HepG2 (cell line): ENCODE data around the gene CAPN11. TPM values are rescaled to one million over a fixed set of nuclear protein-coding genes. Genes with fewer than 3 reads are reported as not detected.

Experiments used
- ELF3 ChIP-seq: IDR thresholded peaks from 2 replicates; pipeline ENCODE4 v1.6.1; 2016; ENCODE audit warnings: missing genetic modification reagents, missing compliant biosample characterization
- GTF3A ChIP-seq: sonication (generic); formaldehyde crosslinking; conservative IDR thresholded peaks from 2 replicates; pipeline ENCODE4 v1.4.0; 2020; ENCODE audit warnings: mild to moderate bottlenecking, missing genetic modification reagents
- HOXA3 ChIP-seq: sonication (generic); formaldehyde crosslinking; IDR thresholded peaks from 2 replicates; pipeline ENCODE4 v1.5.0; 2020; ENCODE audit warnings: missing genetic modification reagents
- HOXA9 ChIP-seq: sonication (generic); formaldehyde crosslinking; IDR thresholded peaks from 2 replicates; pipeline ENCODE4 v1.8.1; 2022; ENCODE audit warnings: missing genetic modification reagents, mild to moderate bottlenecking, moderate library complexity, borderline replicate concordance
- RARG ChIP-seq: sonication (generic); formaldehyde crosslinking; IDR thresholded peaks from 2 replicates; pipeline ENCODE4 v1.4.0; 2020; ENCODE audit warnings: low read depth, mild to moderate bottlenecking, missing genetic modification reagents
- SNRNP70 ChIP-seq: fragments of 200-400 bp; formaldehyde crosslinking; IDR thresholded peaks from 2 replicates; pipeline ENCODE4 v1.6.1; 2017; ENCODE audit warnings: mild to moderate bottlenecking, low read depth, low read length, moderate library complexity
- SP1 ChIP-seq, 2 experiments: fragments of 450-650 bp in 1 of 2; sonication (generic) in 1 of 2; formaldehyde crosslinking in 1 of 2; IDR thresholded peaks; 2 replicates each; pipeline versions ENCODE4 v1.4.0 to v1.6.1; 2016 to 2020; ENCODE audit warnings: missing genetic modification reagents in 1 of 2
- SRY ChIP-seq: sonication (generic); formaldehyde crosslinking; IDR thresholded peaks from 2 replicates; pipeline ENCODE4 v1.8.0; 2022; ENCODE audit warnings: mild to moderate bottlenecking, missing genetic modification reagents
- TBX3 ChIP-seq: fragments of 450-650 bp; IDR thresholded peaks from 2 replicates; pipeline ENCODE4 v1.6.1; 2017; ENCODE audit warnings: antibody characterized with exemption, mild to moderate bottlenecking, inconsistent platforms, borderline replicate concordance
- ZIK1 ChIP-seq: sonication (generic); formaldehyde crosslinking; IDR thresholded peaks from 2 replicates; pipeline ENCODE4 v1.5.0; 2020; ENCODE audit warnings: mild to moderate bottlenecking, low read depth, missing genetic modification reagents, borderline replicate concordance
- ZKSCAN8 ChIP-seq: IDR thresholded peaks from 2 replicates; pipeline ENCODE4 v1.6.1; 2016; ENCODE audit warnings: borderline replicate concordance, missing genetic modification reagents, missing compliant biosample characterization
- ZNF331 ChIP-seq: sonication (generic); formaldehyde crosslinking; IDR thresholded peaks from 2 replicates; pipeline ENCODE4 v1.4.0; 2020; ENCODE audit warnings: missing genetic modification reagents
- ZNF563 ChIP-seq: sonication (generic); formaldehyde crosslinking; IDR thresholded peaks from 2 replicates; pipeline ENCODE4 v1.8.0; 2022; ENCODE audit warnings: mild to moderate bottlenecking, moderate library complexity, missing genetic modification reagents
- ZNF629 ChIP-seq: sonication (generic); formaldehyde crosslinking; conservative IDR thresholded peaks from 2 replicates; pipeline ENCODE4 v1.5.0; 2020; ENCODE audit warnings: missing genetic modification reagents
- ZZZ3 ChIP-seq: sonication (generic); formaldehyde crosslinking; IDR thresholded peaks from 2 replicates; pipeline ENCODE4 v1.4.0; 2020; ENCODE audit warnings: missing genetic modification reagents, mild to moderate bottlenecking, borderline replicate concordance
- polyA plus RNA-seq, 8 experiments: library from polyadenylated mRNA; depleted of rRNA in 3 of 8; stranded (reverse) in 7 of 8; unstranded in 1 of 8; fragments of >200 nt; fragmentation: Illumina TruSeq in 4 of 8; extraction: Trizol in 4 of 8; gene quantifications; 2 replicates each; pipeline versions ENCODE4 v1.2.1 to v1.2.3, GENCODE V29; 2011 to 2016; ENCODE audit warnings: low read depth in 4 of 8, missing spikeins in 1 of 8, mixed read lengths in 1 of 8; ENCODE audit not compliant: insufficient read depth in 1 of 8
- total RNA-seq, 5 experiments: library from RNA; depleted of rRNA; stranded (reverse); fragments of >200 nt; fragmentation: Illumina TruSeq; extraction: Trizol; gene quantifications; 2 replicates each; pipeline ENCODE4 v1.2.3, GENCODE V29; 2016; ENCODE audit warnings: low read depth in 1 of 5
- TF ChIP-seq, protein P1 (sequence below): IDR thresholded peaks from 2 replicates; pipeline ENCODE4 v1.6.1; 2016; ENCODE audit warnings: low read depth, control low read depth
- TF ChIP-seq, protein P2 (sequence below): sonication (generic); formaldehyde crosslinking; IDR thresholded peaks from 2 replicates; pipeline ENCODE4 v1.4.0; 2020; ENCODE audit warnings: low read depth, missing genetic modification reagents
- TF ChIP-seq, protein P3 (sequence below): sonication (generic); formaldehyde crosslinking; IDR thresholded peaks from 2 replicates; pipeline ENCODE4 v1.4.0; 2020; ENCODE audit warnings: missing genetic modification reagents
- TF ChIP-seq, protein P4 (sequence below): sonication (generic); formaldehyde crosslinking; IDR thresholded peaks from 2 replicates; pipeline ENCODE4 v1.8.0; 2022; ENCODE audit warnings: missing genetic modification reagents, mild to moderate bottlenecking, inconsistent platforms, borderline replicate concordance

The CAPN11 gene
- total and polyA plus RNA-seq, 2 of the 13 experiments (the other 11 are each of a cell fraction or from before 2014, with no cell fraction given), result 0.07 to 0.11 TPM

DNA sequence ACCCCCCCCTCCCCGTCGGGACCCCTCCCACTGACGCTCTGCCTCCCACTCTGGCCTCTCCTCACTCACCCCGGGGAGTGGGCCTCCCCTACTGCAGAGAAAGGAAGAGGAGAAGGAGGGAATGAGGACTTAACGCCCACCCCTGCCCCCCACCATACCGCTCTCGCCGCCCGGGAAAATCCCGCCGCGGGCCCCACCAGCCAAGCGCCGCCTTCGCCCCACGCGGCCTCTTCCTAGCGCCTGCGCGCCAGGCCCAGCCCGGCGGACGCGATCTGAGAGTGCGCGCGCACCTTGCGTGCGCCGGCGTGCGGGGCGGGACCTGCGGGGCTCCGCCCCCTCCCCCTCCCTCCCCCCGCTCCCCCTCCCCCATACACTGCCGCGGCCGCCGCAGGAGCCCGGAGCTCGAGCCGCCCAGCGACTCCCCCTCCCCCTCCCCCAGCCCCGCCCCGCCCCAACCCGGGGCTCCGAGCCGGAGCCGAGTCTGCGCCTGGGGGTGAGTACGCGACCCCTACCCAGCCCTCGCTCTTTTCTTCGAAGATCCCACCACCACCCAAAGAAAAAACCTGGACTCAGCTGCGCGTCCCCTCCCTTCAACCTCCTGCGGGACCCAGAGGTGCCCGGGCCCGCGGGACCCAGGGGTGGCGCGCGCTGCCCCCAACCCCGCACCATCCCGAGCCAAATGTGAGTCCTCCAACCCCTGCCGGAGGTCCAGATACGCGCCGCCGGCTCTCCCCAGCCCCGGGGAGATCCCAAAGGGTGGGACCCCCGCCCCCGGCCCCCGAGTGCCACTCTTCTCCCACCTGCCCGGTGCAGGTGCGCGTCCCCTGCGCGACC lies 31.2 kb upstream of the CAPN11 start, which contains the start of the genes MRPL14 and TMEM63B (continued):
- TF ChIP-seq, protein P1, sequence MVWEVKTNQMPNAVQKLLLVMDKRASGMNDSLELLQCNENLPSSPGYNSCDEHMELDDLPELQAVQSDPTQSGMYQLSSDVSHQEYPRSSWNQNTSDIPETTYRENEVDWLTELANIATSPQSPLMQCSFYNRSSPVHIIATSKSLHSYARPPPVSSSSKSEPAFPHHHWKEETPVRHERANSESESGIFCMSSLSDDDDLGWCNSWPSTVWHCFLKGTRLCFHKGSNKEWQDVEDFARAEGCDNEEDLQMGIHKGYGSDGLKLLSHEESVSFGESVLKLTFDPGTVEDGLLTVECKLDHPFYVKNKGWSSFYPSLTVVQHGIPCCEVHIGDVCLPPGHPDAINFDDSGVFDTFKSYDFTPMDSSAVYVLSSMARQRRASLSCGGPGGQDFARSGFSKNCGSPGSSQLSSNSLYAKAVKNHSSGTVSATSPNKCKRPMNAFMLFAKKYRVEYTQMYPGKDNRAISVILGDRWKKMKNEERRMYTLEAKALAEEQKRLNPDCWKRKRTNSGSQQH (CRISPR knock-in tag), result peak; percentile 67; the same call in 1 of the 2 replicates
- peak; percentile 13; the same call in 1 of the 2 replicates for TF ChIP-seq SRY (CRISPR knock-in tag)
- TF ChIP-seq, protein P2, sequence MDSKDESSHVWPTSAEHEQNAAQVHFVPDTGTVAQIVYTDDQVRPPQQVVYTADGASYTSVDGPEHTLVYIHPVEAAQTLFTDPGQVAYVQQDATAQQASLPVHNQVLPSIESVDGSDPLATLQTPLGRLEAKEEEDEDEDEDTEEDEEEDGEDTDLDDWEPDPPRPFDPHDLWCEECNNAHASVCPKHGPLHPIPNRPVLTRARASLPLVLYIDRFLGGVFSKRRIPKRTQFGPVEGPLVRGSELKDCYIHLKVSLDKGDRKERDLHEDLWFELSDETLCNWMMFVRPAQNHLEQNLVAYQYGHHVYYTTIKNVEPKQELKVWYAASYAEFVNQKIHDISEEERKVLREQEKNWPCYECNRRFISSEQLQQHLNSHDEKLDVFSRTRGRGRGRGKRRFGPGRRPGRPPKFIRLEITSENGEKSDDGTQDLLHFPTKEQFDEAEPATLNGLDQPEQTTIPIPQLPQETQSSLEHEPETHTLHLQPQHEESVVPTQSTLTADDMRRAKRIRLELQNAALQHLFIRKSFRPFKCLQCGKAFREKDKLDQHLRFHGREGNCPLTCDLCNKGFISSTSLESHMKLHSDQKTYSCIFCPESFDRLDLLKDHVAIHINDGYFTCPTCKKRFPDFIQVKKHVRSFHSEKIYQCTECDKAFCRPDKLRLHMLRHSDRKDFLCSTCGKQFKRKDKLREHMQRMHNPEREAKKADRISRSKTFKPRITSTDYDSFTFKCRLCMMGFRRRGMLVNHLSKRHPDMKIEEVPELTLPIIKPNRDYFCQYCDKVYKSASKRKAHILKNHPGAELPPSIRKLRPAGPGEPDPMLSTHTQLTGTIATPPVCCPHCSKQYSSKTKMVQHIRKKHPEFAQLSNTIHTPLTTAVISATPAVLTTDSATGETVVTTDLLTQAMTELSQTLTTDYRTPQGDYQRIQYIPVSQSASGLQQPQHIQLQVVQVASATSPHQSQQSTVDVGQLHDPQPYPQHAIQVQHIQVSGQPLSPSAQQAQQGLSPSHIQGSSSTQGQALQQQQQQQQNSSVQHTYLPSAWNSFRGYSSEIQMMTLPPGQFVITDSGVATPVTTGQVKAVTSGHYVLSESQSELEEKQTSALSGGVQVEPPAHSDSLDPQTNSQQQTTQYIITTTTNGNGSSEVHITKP (CRISPR knock-in tag), result no peak
- TF ChIP-seq RARG (CRISPR knock-in tag), result no peak
- no peak; the same call in 1 of the 2 replicates for TF ChIP-seq ZNF563 (CRISPR knock-in tag)
- TF ChIP-seq ZZZ3 (CRISPR knock-in tag), result no peak
- no peak for TF ChIP-seq ZNF331
- no peak for TF ChIP-seq SNRNP70
- TF ChIP-seq, protein P3, sequence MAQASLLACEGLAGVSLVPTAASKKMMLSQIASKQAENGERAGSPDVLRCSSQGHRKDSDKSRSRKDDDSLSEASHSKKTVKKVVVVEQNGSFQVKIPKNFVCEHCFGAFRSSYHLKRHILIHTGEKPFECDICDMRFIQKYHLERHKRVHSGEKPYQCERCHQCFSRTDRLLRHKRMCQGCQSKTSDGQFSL, result peak; percentile 84
- TF ChIP-seq ZKSCAN8 (CRISPR knock-in tag), result no peak
- peak; percentile 62; the same call in 1 of the 2 replicates for TF ChIP-seq HOXA3
- TF ChIP-seq, protein P4, sequence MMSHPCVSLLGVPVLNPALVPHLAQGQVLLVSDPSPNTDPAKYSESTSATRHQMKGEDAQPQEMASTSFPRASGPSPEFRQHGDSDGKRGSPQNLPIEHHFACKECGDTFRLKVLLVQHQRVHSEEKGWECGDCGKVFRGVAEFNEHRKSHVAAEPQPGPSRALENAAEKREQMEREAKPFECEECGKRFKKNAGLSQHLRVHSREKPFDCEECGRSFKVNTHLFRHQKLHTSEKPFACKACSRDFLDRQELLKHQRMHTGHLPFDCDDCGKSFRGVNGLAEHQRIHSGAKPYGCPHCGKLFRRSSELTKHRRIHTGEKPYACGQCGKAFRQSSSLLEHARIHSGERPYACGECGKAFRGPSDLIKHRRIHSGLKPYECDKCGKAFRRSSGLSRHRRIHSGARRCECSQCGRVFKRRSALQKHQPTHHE (CRISPR knock-in tag), result no peak
- 0 out of 2 replicates have a peak, but pooled peaks have one; percentile 15 for TF ChIP-seq ELF3 (CRISPR knock-in tag)
- TF ChIP-seq GTF3A (CRISPR knock-in tag), result no peak
- TF ChIP-seq TBX3, result no peak
- no peak for TF ChIP-seq ZNF629 (CRISPR knock-in tag)
- no peak for TF ChIP-seq SP1 (IDR thresholded peaks at IDR 0.05)
- peak; percentile 57 for TF ChIP-seq SP1 (CRISPR knock-in tag; IDR thresholded peaks at IDR 0.05)
- TF ChIP-seq ZIK1 (CRISPR knock-in tag), result 0 out of 2 replicates have a peak, but pooled peaks have one; percentile 49
- TF ChIP-seq HOXA9 (CRISPR knock-in tag), result no peak
